H1 (cell line): ENCODE results near the gene PCNX1. TPM values are rescaled to one million over a fixed set of nuclear protein-coding genes. Genes with fewer than 3 reads are reported as not detected.

ENCODE experiments used
- ASH2L ChIP-seq: fragments of 200-600, 300-600 bp; sonication (generic); IDR thresholded peaks from one replicate; pipeline ENCODE4 v1.7.1; 2017; ENCODE audit warnings: low read length
- CHD2 ChIP-seq: IDR thresholded peaks from 2 replicates; pipeline ENCODE4 v1.6.1; 2012; ENCODE audit warnings: low read length, improper control_type of control experiment
- EZH2 ChIP-seq: fragments of 200-600 bp; sonication (generic); IDR thresholded peaks from 2 replicates; pipeline ENCODE4 v1.7.1; 2012; ENCODE audit warnings: low read depth, mild to moderate bottlenecking, moderate library complexity, low read length, inconsistent platforms; ENCODE audit not compliant: severe bottlenecking
- PHF8 ChIP-seq: fragments of 200-600 bp; sonication (generic); conservative IDR thresholded peaks from 2 replicates; pipeline ENCODE4 v1.7.1; 2012; ENCODE audit warnings: low read depth, mild to moderate bottlenecking, inconsistent platforms, low read length, moderate library complexity
- polyA plus RNA-seq, 7 experiments: library from polyadenylated mRNA; depleted of rRNA in 3 of 7; stranded (reverse) in 5 of 7; unstranded in 2 of 7; fragments of >200 nt in 5 of 7; fragments of 200-250 nt in 2 of 7; gene quantifications; 1 replicate in 5 of 7; 2 replicates in 1 of 7; 4 replicates in 1 of 7; pipeline versions ENCODE4 v1.2.1 to v1.2.3, GENCODE V29; 2011 to 2013; ENCODE audit warnings: missing spikeins in 2 of 7, mixed read lengths in 2 of 7
- total RNA-seq: library from RNA; stranded (reverse); fragmentation: NEBNext Ultra II Directional; extraction: Animal tissue kit (Norgen Biotek cat#: 25700); gene quantifications from 2 replicates; pipeline ENCODE4 v1.2.1, GENCODE V29; 2021

Gene PCNX1
- total and polyA plus RNA-seq, 2 of the 8 experiments (the other 6 are each of a cell fraction or from before 2014, with no cell fraction given), result 37.7 to 53.2 TPM

DNA sequence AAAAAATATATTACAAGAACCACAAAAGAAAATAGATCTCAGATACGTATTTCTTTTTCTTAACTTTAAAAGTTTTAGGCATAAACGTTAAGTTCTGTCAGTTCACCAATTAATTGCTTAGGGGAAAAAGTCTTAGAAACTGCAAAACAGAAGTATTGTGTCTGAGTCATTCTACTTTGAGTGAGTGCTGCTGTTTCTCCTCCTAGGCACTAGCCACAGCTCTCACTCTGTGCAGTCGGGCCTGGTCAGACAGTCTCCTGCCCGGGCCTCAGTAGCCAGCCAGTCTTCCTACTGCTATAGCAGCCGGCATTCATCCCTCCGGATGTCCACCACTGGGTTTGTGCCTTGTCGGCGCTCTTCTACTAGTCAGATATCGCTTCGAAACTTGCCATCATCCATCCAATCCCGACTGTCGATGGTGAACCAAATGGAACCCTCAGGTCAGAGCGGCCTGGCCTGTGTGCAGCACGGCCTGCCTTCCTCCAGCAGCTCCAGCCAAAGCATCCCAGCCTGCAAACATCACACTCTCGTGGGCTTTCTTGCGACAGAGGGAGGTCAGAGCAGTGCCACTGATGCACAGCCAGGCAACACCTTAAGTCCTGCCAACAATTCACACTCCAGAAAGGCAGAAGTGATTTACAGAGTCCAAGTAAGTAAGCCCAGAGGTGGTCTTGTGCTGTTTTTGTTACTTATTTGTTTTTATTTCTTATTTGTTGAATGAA lies 201.3 kb downstream of the PCNX1 start (continued):
- no peak for TF ChIP-seq EZH2
- TF ChIP-seq CHD2, result no peak
- no peak for TF ChIP-seq PHF8
- no peak for TF ChIP-seq ASH2L
